GM19023 (cell line): ENCODE measurements around the gene FGF12.
A peak's percentile ranks its signal among the peaks of the same experiment; 100 is the strongest.

Experiments
- ATAC-seq: cut with Tn5 transposase; IDR thresholded peaks from one replicate; pipeline ENCODE4 v1.9.1; 2021; ENCODE audit warnings: mild to moderate bottlenecking, moderate library complexity; ENCODE audit not compliant: unreplicated experiment

Gene FGF12

GRCh38 chr3:192133271-192133670, 594.1 kb downstream of the FGF12 start:
- ATAC-seq, result no peak

- peak; percentile 67 for ATAC-seq
Observed at GRCh38 chr3:192130534-192131132, 596.7 kb downstream of the FGF12 start.

DNA sequence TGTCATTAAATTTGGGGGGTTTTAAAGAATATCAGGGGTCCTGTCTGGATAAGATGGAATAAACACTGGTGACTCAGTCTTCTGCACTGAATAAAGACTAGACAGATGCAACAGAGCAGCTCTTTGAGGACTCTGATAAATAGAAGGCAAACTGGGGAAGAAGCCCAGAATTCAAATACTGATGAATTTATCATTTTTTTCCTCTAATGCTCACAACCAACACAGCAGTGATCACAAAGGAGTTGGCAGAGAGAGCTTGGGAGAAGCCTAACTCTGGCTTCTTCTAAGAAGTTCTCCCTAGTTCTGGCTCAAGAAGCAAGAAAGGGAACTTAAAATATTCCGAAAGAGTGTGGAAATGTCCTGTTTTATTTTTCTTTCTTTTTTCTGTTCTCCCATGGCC, 597.8 kb downstream of the FGF12 start:
- no peak for ATAC-seq

GRCh38 chr3:192128922-192129321, 598.4 kb downstream of the FGF12 start:
- peak; percentile 67 for ATAC-seq

DNA sequence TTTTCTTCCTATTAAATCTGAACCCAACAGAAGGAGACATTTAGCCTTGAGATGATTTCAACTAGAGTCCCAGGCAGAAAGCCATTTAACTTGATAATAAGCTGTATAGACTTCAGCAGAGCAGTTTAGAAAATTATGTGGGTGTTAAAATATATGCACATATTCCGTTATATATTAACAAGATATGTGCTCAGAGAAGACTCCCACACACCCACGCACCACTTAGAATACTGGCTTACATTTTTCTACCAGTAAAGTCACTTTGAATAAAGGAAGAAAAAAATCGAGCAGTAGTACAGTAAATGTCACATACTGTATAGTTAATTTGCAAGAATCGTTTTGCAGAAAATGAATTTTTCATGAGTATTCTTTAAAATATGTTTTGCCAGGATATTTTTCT, 599.3 kb downstream of the FGF12 start:
- no peak for ATAC-seq

DNA sequence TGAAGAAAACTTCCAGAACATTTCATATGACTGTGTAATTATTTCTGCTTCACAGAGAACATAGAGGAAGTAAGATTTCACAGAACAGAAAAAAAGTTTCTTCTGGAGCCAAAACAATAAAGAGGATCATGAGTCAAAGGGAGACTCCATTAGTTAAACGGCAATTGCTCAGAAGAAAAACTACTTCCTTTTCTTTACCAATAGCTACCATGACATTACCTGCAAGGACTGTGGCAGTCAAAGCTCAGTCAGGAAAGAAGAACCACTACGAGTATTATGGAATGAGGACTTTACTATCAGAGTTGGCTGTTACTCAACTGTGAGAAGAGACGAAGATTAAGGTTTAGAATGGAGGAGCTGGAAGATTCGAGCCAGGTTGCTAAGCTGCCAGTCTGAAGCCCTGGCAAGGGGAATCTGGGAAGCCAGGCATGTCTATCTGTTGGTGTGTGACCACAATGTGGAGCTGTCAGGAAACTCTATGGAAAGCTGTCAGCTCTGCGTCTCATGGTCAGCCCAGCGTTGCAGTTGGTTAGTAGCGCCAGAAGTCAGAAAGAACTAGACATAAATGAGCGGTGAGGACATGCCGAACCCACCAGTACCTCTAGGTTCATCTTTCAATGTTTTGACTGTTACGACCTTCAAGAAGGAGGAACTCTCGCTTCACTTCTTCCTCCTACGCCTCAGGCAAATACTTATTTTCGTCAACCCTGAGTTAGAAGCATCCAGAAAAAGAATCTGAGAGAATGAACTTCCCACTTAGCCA, 604.3 kb downstream of the FGF12 start:
- peak; percentile 74 for ATAC-seq

DNA sequence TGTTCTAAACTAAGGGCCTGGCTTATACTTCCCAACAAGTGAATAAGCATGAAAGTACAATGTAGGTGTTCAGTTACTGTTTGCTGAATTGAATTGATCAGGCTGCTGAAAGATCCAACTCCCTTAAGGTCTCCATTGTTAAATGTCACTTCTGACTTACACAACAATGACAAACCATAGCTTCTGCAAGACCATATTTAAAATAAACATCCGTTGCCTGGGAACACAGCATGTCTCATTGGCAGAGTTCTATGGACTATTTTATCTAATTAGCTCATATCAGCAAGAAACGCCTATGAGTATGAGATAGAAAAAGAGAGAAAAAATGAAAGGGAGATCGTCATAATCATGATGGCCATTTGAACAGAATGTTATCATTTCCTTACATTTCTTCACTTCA, 605.4 kb downstream of the FGF12 start:
- no peak for ATAC-seq

DNA sequence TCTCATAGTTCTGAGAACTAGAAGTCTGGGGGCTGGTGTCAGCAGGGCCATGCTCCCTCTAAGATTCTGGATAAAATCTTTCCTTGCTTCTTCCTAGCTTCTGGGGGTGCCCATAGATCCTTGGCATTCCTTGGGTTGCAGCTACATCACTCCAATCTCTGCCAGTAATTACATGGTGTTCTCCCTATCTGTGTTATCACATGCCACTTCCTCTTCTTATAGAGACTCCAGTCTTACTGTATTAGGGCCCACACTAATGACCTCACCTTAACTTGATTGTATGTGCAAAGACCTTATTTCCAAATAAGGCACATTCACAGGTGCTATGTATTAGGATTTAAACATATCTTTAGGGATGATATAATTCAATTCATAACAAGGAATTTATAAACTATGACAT, 618.5 kb downstream of the FGF12 start:
- ATAC-seq, result no peak

DNA sequence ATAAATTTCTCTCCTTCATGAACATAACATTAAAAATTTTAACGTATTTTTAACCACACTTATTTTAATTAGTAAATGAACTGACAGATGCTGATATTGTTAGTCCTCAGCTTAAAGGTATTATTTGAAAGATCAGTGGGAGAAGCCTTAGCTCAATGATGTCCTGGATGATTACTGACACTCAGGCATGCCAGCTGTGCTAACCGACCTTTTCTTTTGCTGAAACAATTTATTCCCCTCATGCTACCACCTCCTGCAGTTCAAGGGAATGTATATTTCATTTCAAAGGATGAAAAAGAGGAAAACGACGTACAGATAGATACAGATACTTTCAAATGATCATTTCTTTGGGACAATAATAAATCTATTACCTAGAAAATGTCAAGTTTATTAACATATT, 620.8 kb downstream of the FGF12 start:
- ATAC-seq, result no peak

DNA sequence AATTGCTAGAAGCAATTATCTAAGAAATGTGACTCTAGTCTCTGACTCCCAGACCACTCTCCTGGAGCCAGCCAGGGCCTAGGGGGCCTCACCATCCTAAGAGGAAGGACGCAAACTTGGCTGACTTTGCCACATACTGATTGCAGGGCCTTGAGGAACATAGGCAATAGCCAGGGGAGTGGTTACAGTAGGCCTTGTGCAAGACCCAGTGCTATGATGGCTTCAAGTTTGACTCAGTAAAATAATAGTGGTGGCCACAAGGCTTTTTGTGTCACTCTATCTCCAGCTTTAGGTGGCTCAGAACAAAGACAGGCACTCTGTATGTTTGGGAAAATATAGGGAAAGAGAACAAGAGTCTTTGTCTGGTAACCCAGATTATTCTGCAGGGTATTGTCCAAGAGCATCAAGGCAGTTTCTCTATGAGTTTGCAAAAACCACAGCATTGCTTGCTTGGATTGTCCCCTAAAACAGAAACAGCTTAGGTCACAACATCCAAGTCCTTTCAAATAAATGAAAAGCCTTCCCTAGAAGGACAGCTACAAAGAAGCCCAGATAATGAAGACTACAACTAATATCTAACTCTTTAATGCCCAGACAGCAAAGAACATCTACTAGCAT, 634.8 kb downstream of the FGF12 start:
- peak; percentile 74 for ATAC-seq

DNA sequence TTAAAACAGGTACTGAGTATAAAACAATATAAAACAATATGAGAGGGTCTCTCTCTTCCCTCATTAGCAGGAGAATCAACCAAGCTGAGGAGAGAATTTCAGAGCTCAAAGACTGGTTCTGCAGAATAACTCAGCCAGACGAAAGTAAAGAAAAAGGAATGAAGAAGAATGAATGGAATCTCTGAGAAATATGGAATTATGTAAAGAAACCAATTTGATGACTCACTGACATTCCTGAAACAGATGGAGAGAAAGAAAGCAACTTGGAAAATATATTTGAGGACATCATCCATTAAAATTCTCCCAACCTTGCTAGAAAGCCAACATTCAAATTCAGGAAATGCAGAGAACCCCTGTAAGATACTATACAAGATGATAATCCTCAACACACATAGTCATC, 635.5 kb downstream of the FGF12 start:
- ATAC-seq, result no peak

DNA sequence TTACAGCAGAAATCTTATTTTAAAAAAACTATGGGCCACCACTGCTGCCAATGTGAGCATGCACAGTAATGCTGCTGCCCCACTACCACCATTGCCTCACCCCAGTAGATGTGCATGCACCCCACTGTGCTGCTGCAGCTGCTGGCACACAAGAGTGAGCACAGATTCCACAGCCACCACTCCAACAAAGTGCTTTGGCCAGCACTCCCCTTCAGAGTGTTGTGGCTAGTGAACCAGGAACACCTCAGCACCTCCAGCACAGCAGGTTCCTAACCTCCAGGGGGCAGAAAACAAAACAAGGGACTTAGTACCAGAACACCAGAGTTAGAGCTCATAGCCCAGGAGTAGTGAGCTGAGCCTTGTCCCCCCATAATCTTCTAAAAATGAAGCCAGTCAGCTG, 636.8 kb downstream of the FGF12 start:
- peak; percentile 53 for ATAC-seq
